Measurements from ENCODE around the gene TRIM66.

Gene TRIM66

GRCh38 chr11:8639655-8640054 is 42.8 kb downstream of the TRIM66 start:
- no peak for TF ChIP-seq CTCF (IDR thresholded peaks at IDR 0.05; ENCODE audit: insufficient read depth, low read length, poor library complexity, severe bottlenecking)
- H3K4me3 ChIP-seq (replicated peaks; ENCODE audit: low read depth, low read length) = no peak overlapping the region
- DNase-seq (ENCODE audit: extremely low read depth, insufficient read length) = no peak
- H3K36me3 ChIP-seq (ENCODE audit: control insufficient read depth, insufficient read depth, low read length) = peaks cover 18% of the 10 kb centered on the region
- H3K27me3 ChIP-seq (replicated peaks; ENCODE audit: control insufficient read depth, insufficient read depth, low read length) = no peaks in the 10 kb centered on the region

- H3K4me3 ChIP-seq (replicated peaks; ENCODE audit: low read depth, low read length) = no peak overlapping the region
- TF ChIP-seq CTCF (IDR thresholded peaks at IDR 0.05; ENCODE audit: insufficient read depth, low read length, poor library complexity, severe bottlenecking) = no peak
- no peak for DNase-seq (ENCODE audit: extremely low read depth, insufficient read length)
- peaks cover 17% of the 10 kb centered on the region for H3K36me3 ChIP-seq (ENCODE audit: control insufficient read depth, insufficient read depth, low read length)
- H3K27me3 ChIP-seq (replicated peaks; ENCODE audit: control insufficient read depth, insufficient read depth, low read length) = no peaks in the 10 kb centered on the region
Measured at GRCh38 chr11:8638300-8638699, 44.2 kb downstream of the TRIM66 start.

- no peak for DNase-seq (ENCODE audit: extremely low read depth, insufficient read length)
- TF ChIP-seq CTCF (IDR thresholded peaks at IDR 0.05; ENCODE audit: insufficient read depth, low read length, poor library complexity, severe bottlenecking) = no peak
- H3K27me3 ChIP-seq (replicated peaks; ENCODE audit: control insufficient read depth, insufficient read depth, low read length) = no peaks in the 10 kb centered on the region
- H3K36me3 ChIP-seq (ENCODE audit: control insufficient read depth, insufficient read depth, low read length) = peaks cover 15% of the 10 kb centered on the region
- H3K4me3 ChIP-seq (replicated peaks; ENCODE audit: low read depth, low read length) = no peak overlapping the region
Measured at GRCh38 chr11:8636127-8636526, 46.3 kb downstream of the TRIM66 start.

- Histone ChIP-seq H3K27me3 (replicated peaks; ENCODE audit: control insufficient read depth, insufficient read depth, low read length) (no peaks in the 10 kb centered on the region), H3K36me3 (ENCODE audit: control insufficient read depth, insufficient read depth, low read length) (peaks cover 7% of the 10 kb centered on the region), H3K4me3 (replicated peaks; ENCODE audit: low read depth, low read length) (no peak overlapping the region)
- no peak for TF ChIP-seq CTCF (IDR thresholded peaks at IDR 0.05; ENCODE audit: insufficient read depth, low read length, poor library complexity, severe bottlenecking)
- no peak for DNase-seq (ENCODE audit: extremely low read depth, insufficient read length)
Measured at GRCh38 chr11:8634498-8634897, 48.0 kb downstream of the TRIM66 start.

GRCh38 chr11:8631395-8632118 is 50.9 kb downstream of the TRIM66 start:
- Histone ChIP-seq H3K27me3 (replicated peaks; ENCODE audit: control insufficient read depth, insufficient read depth, low read length) (no peaks in the 10 kb centered on the region), H3K4me3 (replicated peaks; ENCODE audit: low read depth, low read length) (no peak overlapping the region), H3K36me3 (ENCODE audit: control insufficient read depth, insufficient read depth, low read length) (peaks cover 4% of the 10 kb centered on the region)
- TF ChIP-seq CTCF (IDR thresholded peaks at IDR 0.05; ENCODE audit: insufficient read depth, low read length, poor library complexity, severe bottlenecking) = no peak
- DNase-seq (ENCODE audit: extremely low read depth, insufficient read length) = no peak

- DNase-seq (ENCODE audit: extremely low read depth, insufficient read length) = no peak
- TF ChIP-seq CTCF (IDR thresholded peaks at IDR 0.05; ENCODE audit: insufficient read depth, low read length, poor library complexity, severe bottlenecking) = no peak
- H3K36me3 ChIP-seq (ENCODE audit: control insufficient read depth, insufficient read depth, low read length) = peaks cover 37% of the 10 kb centered on the region
- H3K4me3 ChIP-seq (replicated peaks; ENCODE audit: low read depth, low read length) = no peak overlapping the region
- H3K27me3 ChIP-seq (replicated peaks; ENCODE audit: control insufficient read depth, insufficient read depth, low read length) = no peaks in the 10 kb centered on the region
Measured at GRCh38 chr11:8624698-8625097, 57.8 kb downstream of the TRIM66 start.
